ENCODE data around the gene JAZF1. TPM values are rescaled to one million over a fixed set of nuclear protein-coding genes. Genes with fewer than 3 reads are reported as not detected.

Gene JAZF1
- total RNA-seq, 2 donors from 2014 or later, result 13.9 to 16.5 TPM

GRCh38 chr7:27965650-27966049, 214.9 kb downstream of the JAZF1 start:
- H3K27me3 ChIP-seq (replicated peaks; ENCODE audit: insufficient read depth), result no peaks in the 10 kb centered on the region
- no peak overlapping the region for H3K4me3 ChIP-seq
- H3K36me3 ChIP-seq, result no peaks in the 10 kb centered on the region
- TF ChIP-seq CTCF (IDR thresholded peaks at IDR 0.05), result no peak
- DNase-seq (ENCODE audit: low spot score) (no peak), ATAC-seq (ENCODE audit: insufficient number of reproducible peaks, low FRiP score, low read depth) (no peak)
- H3K4me1 ChIP-seq (ENCODE audit: control insufficient read depth in 1 of 2, low read depth in 2 of 2), result peaks cover 0 to 5% of the 10 kb centered on the region in 2 donors
- no peaks in the 10 kb centered on the region for H3K9me3 ChIP-seq
- no peak overlapping the region for H3K27ac ChIP-seq

- no peak overlapping the region for H3K27ac ChIP-seq
- no peaks in the 10 kb centered on the region for H3K36me3 ChIP-seq
- H3K4me3 ChIP-seq, result no peak overlapping the region
- peaks cover 0 to 5% of the 10 kb centered on the region in 2 donors for H3K4me1 ChIP-seq (ENCODE audit: control insufficient read depth in 1 of 2, low read depth in 2 of 2)
- TF ChIP-seq CTCF (IDR thresholded peaks at IDR 0.05), result no peak
- no peak for ATAC-seq (ENCODE audit: insufficient number of reproducible peaks, low FRiP score, low read depth)
- H3K27me3 ChIP-seq (replicated peaks; ENCODE audit: insufficient read depth), result no peaks in the 10 kb centered on the region
- H3K9me3 ChIP-seq, result no peaks in the 10 kb centered on the region
- DNase-seq (ENCODE audit: low spot score), result no peak
Observed at GRCh38 chr7:27964820-27965219, 215.8 kb downstream of the JAZF1 start.

GRCh38 chr7:27963056-27963455, 217.5 kb downstream of the JAZF1 start:
- no peak for TF ChIP-seq CTCF (IDR thresholded peaks at IDR 0.05)
- no peak overlapping the region for H3K27ac ChIP-seq
- DNase-seq (ENCODE audit: low spot score), result no peak

GRCh38 chr7:27962273-27962672, 218.3 kb downstream of the JAZF1 start:
- Histone ChIP-seq H3K9me3 (no peaks in the 10 kb centered on the region), H3K27ac (no peak overlapping the region), H3K4me3 (no peak overlapping the region), H3K36me3 (no peaks in the 10 kb centered on the region), H3K27me3 (replicated peaks; ENCODE audit: insufficient read depth) (no peaks in the 10 kb centered on the region), H3K4me1 (ENCODE audit: control insufficient read depth in 1 of 2, low read depth in 2 of 2) (peaks cover 0 to 5% of the 10 kb centered on the region in 2 donors)
- DNase-seq (ENCODE audit: low spot score) (no peak), ATAC-seq (ENCODE audit: insufficient number of reproducible peaks, low FRiP score, low read depth) (no peak)
- TF ChIP-seq CTCF (IDR thresholded peaks at IDR 0.05), result no peak

More at GRCh38 chr7:27963056-27963455, 217.5 kb downstream of the JAZF1 start:
- Histone ChIP-seq H3K36me3 (no peaks in the 10 kb centered on the region), H3K4me3 (no peak overlapping the region), H3K4me1 (ENCODE audit: control insufficient read depth in 1 of 2, low read depth in 2 of 2) (peaks cover 0 to 5% of the 10 kb centered on the region in 2 donors), H3K9me3 (no peaks in the 10 kb centered on the region), H3K27me3 (replicated peaks; ENCODE audit: insufficient read depth) (no peaks in the 10 kb centered on the region)
- ATAC-seq (ENCODE audit: insufficient number of reproducible peaks, low FRiP score, low read depth), result no peak

GRCh38 chr7:27961255-27961654, 219.3 kb downstream of the JAZF1 start:
- TF ChIP-seq CTCF (IDR thresholded peaks at IDR 0.05), result no peak
- Histone ChIP-seq H3K4me1 (ENCODE audit: control insufficient read depth in 1 of 2, low read depth in 2 of 2) (no peaks in the 10 kb centered on the region), H3K27me3 (replicated peaks; ENCODE audit: insufficient read depth) (no peaks in the 10 kb centered on the region), H3K9me3 (no peaks in the 10 kb centered on the region), H3K4me3 (no peak overlapping the region), H3K36me3 (no peaks in the 10 kb centered on the region), H3K27ac (no peak overlapping the region)
- ATAC-seq (ENCODE audit: insufficient number of reproducible peaks, low FRiP score, low read depth) (no peak), DNase-seq (ENCODE audit: low spot score) (no peak)
